GM19452 (cell line): ENCODE data around the gene NDC80.

ENCODE experiments used
- ATAC-seq: cut with Tn5 transposase; IDR thresholded peaks from one replicate; pipeline ENCODE4 v1.9.1; 2021; ENCODE audit not compliant: unreplicated experiment

Gene NDC80

GRCh38 chr18:2662990-2663389 lies 91.6 kb downstream of the NDC80 start:
- no peak for ATAC-seq
